GM21360 (cell line): ENCODE measurements around the gene RACGAP1.

Experiments used
- ATAC-seq: cut with Tn5 transposase; IDR thresholded peaks from one replicate; pipeline ENCODE4 v1.9.1; 2021; ENCODE audit warnings: mild to moderate bottlenecking, moderate library complexity; ENCODE audit not compliant: unreplicated experiment

RACGAP1 gene

GRCh38 chr12:49971141-49971540, 54.2 kb downstream of the RACGAP1 start:
- no peak for ATAC-seq

DNA sequence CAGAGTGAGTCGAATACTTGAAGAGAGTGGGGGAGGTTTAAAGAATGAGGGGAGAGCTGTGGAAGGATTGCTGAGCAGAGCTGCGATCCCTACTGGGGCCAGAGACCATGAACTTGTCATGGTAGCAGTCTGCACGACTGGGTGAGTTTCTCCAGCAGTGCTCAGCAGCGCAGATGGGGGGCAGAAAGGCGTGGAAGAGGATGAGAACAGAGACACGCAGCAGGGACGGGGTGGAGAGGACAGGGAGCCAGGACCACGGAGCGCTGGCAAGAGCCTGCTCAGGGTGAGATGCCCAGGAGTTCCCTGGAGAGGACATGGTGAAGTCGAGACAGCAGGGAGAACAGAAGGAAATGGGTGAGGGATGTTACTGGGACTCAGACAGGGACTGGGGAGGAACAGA, 54.6 kb downstream of the RACGAP1 start:
- ATAC-seq: no peak

DNA sequence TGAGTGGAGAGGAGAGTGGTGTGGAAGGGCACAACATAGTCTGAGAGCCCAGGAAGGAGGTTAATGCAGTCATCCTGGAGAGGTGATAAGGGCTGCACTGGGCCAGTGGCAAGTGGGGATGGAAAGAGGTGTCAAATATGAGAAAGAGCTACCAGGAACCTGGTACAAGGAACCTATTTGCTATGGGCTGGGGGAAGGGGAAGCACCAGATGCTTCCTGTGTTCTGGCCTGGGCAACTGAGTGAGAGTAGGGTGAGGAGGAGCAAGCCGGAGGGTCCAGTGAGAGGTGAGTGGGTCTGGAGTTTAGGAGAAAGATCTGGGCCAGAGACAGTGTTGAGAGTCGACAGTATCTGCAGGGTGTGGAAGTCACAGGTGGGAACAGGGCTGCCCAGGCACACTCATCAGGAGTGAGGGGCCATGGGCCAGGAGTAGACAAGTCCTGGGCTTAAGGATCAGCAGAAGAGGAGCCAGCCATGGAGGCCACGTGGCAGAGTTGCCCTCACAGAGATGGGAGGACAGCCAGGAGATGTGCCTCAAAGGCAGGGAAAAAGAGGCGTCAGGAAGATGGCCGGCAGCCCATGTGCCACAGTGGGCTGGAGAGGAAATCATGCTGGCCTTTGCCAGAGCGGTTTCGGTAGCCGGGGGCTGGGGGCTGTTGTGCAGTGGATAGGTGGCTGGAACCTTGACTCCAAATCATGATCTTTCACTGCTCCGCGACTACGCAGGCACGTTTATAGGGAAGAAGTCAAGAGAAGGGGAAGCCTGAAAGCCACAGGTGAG, 55.5 kb downstream of the RACGAP1 start:
- no peak for ATAC-seq

GRCh38 chr12:49969027-49969426, 56.3 kb downstream of the RACGAP1 start:
- ATAC-seq: no peak

- ATAC-seq: no peak
Measured at GRCh38 chr12:49968471-49968870, 56.8 kb downstream of the RACGAP1 start.

- no peak for ATAC-seq
Measured at GRCh38 chr12:49967777-49968250, 57.5 kb downstream of the RACGAP1 start.

DNA sequence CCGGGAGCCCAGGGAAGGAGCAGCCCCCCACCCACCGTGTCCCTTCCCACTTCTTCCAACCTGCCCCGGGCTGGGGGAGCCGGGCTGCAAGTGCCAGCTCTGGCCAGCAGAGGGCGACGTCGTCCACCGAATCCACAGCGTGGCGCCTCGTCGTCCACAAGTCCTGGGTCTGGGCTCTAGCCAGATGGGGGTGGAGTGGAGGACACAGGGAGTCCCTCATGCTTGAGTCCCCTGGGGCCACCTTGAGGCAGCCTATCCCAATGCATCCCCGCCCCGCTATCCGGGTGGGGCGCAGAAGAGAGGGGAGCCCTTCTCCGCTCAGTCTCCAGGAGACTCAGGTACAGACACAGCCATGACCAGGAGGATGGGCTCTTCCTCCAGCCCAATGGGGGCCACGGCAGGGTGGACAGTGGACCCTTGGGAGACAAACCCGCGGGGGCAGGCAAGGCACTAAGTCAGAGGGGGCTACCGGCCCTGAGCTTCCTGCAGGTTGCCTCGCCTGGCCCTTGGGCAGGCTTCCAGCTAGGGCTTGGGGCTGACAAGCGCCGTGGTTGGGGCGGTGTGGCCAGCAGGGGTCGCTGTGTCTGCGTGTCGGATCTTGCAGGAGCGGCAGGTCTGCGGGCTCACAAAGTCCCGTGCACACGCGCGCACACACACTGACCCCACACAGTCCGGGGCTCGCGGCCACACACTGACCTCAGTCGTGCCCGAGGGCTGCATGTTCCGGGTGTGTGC, 58.1 kb downstream of the RACGAP1 start:
- ATAC-seq: peak; percentile 54

DNA sequence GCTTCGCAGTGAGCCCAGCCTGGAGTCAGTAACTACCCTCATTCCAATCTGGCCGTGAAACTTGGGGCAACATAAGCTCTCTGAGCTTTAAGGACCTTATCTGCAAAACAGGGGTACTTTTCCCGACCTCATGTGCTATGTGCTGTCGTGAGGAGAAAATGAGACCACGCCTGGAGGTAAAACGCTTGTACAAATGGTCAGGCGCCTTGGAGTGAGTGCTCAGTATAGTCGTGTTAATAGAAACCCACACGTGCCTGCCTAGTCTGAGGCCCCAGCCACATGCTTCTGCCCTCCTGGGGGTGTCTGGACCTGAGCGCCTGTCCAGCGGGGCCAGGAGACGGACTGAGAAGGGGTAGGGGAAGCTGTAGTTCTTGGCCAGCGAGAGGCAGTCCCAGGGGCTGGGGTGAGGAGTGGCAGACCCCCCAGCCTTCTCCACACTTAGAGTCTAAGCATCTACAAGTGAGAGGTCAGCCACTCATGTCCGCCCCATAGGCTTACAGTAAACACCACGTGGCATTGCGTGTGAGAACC, 58.7 kb downstream of the RACGAP1 start:
- no peak for ATAC-seq

DNA sequence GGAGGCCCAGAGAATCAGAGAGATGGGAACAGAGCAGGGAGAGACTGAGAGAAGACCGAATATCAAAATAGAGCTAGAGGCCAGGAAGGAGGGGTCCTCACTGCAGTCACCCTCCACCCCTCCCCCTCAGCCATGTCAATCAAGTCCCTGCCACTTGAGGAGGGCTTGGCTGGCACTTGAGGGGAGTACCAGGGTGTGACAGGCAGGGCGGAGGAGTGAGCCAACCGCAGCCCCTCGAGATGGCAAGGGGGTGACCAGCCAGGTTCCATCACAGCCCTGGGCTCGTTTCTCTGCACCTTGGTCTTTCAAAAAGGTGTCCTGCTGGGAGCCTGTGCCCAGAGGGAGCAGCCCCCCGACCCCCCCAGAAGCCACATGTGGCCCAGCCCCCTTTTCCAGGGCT, 59.5 kb downstream of the RACGAP1 start:
- ATAC-seq: no peak

GRCh38 chr12:49964849-49965624, 60.3 kb downstream of the RACGAP1 start:
- ATAC-seq: no peak

- ATAC-seq: no peak
Measured at GRCh38 chr12:49963976-49964815, 61.1 kb downstream of the RACGAP1 start.

DNA sequence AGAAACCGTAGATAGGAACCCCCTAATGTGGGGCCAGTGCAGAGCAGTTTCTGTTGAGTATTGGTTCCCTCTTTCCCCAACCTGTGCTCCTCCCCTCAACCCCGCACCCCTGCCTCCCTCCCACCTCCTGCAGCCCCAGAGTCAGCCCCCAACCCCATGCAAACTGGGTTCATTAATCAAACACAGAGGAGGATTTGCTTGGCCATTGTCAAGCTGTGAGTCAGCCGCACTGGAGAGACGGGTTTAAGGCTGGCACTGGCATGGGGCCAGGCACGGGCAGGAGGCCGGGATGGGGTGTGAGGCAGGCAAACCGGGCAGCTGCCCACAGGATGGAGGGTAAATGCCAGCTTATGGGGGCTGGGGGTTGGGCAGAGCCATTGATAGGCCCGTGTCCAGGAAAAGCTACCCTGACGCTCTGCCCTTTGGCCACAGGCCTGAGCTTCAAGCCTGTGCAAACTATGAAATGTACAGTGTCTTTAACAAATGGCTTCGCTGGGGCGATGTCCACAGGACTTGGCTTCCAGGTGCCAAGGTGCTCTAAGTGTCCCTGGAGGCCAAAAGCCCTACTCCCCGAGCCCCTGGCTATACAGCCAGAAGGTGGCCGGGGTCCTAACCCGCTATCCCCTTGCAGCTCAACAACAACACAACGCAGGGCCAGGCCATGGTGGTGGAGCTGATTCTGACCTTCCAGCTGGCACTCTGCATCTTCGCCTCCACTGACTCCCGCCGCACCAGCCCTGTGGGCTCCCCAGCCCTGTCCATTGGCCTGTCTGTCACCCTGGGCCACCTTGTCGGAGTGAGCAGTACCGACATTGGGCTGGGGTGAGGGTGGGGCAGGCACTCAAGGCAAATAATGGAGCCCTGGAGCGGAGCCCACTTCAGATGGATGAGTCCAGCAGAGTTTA, 62.2 kb downstream of the RACGAP1 start:
- ATAC-seq: no peak

DNA sequence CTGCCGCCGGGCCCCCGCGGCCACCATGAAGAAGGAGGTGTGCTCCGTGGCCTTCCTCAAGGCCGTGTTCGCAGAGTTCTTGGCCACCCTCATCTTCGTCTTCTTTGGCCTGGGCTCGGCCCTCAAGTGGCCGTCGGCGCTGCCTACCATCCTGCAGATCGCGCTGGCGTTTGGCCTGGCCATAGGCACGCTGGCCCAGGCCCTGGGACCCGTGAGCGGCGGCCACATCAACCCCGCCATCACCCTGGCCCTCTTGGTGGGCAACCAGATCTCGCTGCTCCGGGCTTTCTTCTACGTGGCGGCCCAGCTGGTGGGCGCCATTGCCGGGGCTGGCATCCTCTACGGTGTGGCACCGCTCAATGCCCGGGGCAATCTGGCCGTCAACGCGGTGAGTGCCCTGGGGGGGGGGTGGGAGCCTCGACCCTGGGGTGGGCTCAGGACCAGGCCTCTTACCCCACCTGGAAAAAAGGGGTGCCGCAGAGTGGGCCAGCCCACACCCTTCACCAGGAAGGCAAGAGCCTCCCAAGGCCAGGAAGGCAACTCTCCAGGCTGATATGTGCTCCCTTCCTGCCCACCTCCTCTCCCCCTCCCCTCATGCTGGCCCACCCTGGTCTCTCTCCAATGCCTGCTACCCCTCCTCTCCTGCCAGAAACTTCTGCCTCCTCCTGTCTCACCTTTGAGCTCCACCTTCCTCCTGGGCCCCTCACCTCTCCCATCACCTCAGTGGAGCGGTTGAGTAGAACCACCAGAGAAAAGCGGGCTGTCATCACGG, 63.1 kb downstream of the RACGAP1 start:
- no peak for ATAC-seq

DNA sequence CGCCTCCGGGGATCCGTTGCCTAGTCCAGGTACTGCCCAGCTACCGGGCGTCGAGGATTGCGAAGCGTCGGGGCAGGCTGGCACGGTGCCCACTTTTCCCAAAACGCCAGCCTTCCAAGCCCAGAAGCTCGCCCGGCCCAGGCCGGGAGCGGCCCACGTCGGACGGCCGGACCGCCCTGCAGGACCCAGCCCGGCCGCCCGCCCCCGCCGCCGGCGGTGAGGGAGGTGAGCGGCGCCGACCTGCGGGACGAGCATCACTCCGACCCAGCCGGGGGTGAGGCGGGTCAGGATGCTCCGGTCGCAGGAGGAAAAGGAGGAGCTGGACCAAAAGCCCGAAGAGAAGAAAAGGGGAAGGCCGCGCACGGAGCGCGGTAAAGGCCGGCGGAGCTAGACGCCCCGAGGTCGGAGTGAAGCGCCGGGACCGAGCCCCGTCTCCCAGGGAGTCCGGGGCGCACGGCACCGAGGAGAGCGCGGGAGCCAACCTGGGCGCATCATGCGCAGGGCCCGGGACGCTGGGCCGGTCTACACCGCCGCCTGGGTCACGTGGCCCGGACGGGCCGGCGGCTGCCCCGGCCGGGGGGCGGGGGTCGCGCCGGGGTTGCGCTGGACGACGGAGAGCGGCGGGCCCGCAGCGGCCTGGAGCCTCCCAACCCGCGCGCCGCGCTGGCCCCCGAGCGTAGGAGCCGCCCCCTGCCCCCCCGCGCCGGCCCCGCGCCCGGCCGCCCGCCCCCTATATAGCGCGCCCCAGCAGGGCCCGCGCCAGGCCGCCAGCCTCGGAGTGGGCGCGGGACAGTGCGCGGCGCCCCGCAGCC, 64.0 kb downstream of the RACGAP1 start, which contains the start of gene AQP5:
Gene AQP5, plus strand, starts transcription at position 762 of the 812 bp plus-strand sequence. CDS start 146 bp downstream, outside the sequence.
- ATAC-seq: no peak

GRCh38 chr12:49960474-49961110, 64.7 kb downstream of the RACGAP1 start:
- ATAC-seq: no peak

GRCh38 chr12:49959685-49960473, 65.4 kb downstream of the RACGAP1 start:
- ATAC-seq: no peak
